COLO668 (cell line): ENCODE measurements around the gene KRT73.
A peak's percentile ranks its signal among the peaks of the same experiment; 100 is the strongest.

Source experiments
- DNase-seq: peaks from one replicate; lab custom pipeline; 2025; ENCODE audit not compliant: unreplicated experiment; lab: John Stamatoyannopoulos, UW

KRT73 gene

GRCh38 chr12:52575256-52575655 is 43.1 kb downstream of the KRT73 start:
- DNase-seq = no peak

DNA sequence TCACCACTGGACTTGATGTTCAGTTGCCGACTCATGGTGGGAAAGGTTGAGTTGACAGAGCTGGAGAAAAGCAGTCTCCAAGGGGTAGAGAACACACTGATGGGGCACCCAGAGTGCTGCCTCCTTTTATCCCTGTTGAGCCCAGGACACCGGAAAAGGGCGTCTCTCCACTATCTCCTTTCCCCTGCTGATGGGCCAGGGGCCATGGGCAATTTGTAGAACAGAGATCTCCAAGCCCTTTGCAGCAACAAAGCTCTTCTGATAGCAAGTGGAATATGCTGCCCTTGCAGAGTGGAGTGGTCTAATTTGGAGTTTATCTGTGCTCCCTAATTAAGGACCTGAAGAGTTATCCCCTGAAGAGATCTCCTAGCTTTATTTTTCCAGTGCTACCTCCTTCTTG is 44.6 kb downstream of the KRT73 start, which contains the start of gene KRT74:
KRT74 (minus strand) TSS at position 101 of the 400 bp plus-strand sequence; CDS start at position 35, 66 bp downstream.
- no peak for DNase-seq

DNA sequence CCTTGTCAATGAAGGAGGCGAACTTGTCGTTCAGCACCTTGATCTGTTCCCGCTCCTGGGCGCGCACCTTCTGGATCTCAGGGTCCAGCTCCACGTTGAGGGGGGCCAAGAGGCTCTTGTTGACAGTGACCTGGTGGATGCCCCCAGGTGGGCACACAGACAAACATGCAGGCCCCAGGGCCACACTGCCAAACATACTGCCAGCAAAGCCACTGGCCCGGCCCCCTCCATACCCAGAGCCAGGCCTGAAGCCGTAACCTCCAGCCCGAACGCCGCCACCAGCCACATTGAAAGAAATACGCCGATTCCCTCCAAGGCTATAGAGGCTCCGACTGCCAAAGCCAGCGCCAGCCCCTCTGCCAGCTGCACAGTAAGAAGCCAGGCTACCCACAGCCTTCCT is 45.1 kb downstream of the KRT73 start:
- no peak for DNase-seq

GRCh38 chr12:52570511-52570910 is 47.8 kb downstream of the KRT73 start:
- no peak for DNase-seq

GRCh38 chr12:52568111-52568510 is 50.2 kb downstream of the KRT73 start:
- DNase-seq = no peak

- no peak for DNase-seq
These were observed 51.5 kb downstream of the KRT73 start for GRCh38 chr12:52566847-52567291.

- DNase-seq = no peak
These were observed 53.8 kb downstream of the KRT73 start for GRCh38 chr12:52564582-52564981.

GRCh38 chr12:52561880-52562449 is 56.4 kb downstream of the KRT73 start:
- DNase-seq = no peak

DNA sequence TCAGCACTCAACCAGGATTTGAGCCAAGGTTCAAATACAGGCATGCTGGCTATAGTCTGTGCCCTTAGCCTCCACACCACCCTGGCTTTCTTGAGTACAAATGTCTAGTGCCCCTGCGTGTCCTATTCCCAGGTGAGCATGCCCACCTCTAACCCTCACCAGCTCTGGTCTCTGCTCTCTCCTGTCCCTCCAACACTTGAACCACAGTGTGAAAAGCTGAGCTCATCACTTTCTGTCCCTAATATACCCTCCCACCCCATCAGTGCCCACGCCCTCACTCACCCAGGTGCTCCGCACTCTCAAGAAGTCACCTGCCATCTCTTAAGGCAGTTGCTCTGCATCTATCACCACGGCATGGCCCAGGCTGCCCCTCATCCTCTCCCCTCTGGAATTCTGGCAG is 58.4 kb downstream of the KRT73 start:
- no peak for DNase-seq

DNA sequence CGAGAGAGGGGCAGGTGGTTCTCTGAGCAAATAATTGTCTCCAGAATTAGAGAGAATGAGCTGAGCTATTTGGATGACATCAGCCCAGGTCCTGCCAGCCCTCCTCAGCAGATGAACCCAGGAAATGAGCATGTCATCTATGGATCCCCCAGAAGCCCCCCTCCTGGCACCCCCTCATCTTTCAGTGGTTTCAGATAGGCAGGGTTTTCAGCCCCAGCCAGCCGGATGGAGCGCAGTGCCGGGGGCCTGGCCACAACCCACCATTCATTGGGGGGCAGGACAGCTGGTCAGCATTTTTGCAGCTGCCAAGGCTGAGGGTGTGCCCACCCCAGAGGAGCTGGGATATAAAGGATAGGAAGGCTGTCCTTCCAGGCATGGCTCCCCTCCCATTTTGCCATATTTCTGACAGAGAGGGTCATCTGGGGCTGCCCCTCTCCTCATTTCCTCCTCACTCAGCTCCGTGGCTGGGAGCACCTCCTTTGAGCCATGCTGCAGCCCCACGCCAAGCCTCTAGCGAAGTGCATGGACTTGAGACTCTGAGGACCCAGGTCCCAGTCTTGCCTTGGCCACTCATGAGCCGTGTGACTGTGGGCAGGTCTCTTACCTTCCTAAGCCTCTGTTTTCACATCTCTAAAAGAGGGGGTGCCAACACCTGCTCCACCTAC is 59.4 kb downstream of the KRT73 start:
- DNase-seq = peak; percentile 10
